Naive thymus-derived CD4-positive, alpha-beta T cell (primary cell): ENCODE data around the gene ASB7. TPM values are rescaled to one million over a fixed set of nuclear protein-coding genes. Genes with fewer than 3 reads are reported as not detected.
"Not testable (repeated sequence)": the region's sequence is repeated elsewhere in the genome, so short reads cannot be mapped to it uniquely, and the experiment has no call there.

Experiments
- ATAC-seq: fragments of 150-1000 bp; cut with Tn5 transposase; 2 replicates; pipeline ENCODE4 v1.10.0; 2021; ENCODE audit warnings: mild to moderate bottlenecking, moderate library complexity
- CTCF ChIA-PET: fragments of 350-600 bp; sonication (Branson Sonifier 250); formaldehyde crosslinking; loops from one replicate; lab custom pipeline; 2021; ENCODE audit warnings: antibody characterized with exemption; lab: Charles Lee
- POLR2A ChIA-PET: fragments of 350-600 bp; sonication (Branson Sonifier 250); formaldehyde crosslinking; loops from one replicate; lab custom pipeline; 2021; ENCODE audit warnings: antibody characterized with exemption, inconsistent platforms; lab: Charles Lee
- DNase-seq, 9 donors: peaks; one replicate each; pipeline versions ENCODE4 v3.0.0 to v3.0.0-alpha.2; 2020 to 2022; ENCODE audit warnings: mixed read lengths in 1 of 9
- H3K27ac ChIP-seq: one replicate; pipeline ENCODE4 v1.7.0; 2013; ENCODE audit warnings: mild to moderate bottlenecking, low read depth, low read length, moderate library complexity
- H3K27me3 ChIP-seq, 2 donors: one replicate each; pipeline ENCODE4 v1.7.0; 2013; ENCODE audit warnings: low read length in 2 of 2, mild to moderate bottlenecking in 2 of 2, moderate library complexity in 2 of 2; ENCODE audit not compliant: control insufficient read depth in 2 of 2, insufficient read depth in 2 of 2
- H3K36me3 ChIP-seq, 3 experiments: 1 replicate in 2 of 3; 2 replicates in 1 of 3; pipeline ENCODE4 v1.7.0; 2013; ENCODE audit warnings: low read length in 3 of 3, mild to moderate bottlenecking in 3 of 3, moderate library complexity in 1 of 3; ENCODE audit not compliant: insufficient read depth in 3 of 3, control insufficient read depth in 2 of 3
- H3K4me1 ChIP-seq, 2 donors: one replicate each; pipeline ENCODE4 v1.7.0; 2013; ENCODE audit warnings: low read length in 2 of 2, mild to moderate bottlenecking in 2 of 2, moderate library complexity in 1 of 2; ENCODE audit not compliant: control insufficient read depth in 2 of 2, insufficient read depth in 2 of 2
- H3K4me3 ChIP-seq: 2 replicates; pipeline ENCODE4 v1.7.0; 2013; ENCODE audit warnings: mild to moderate bottlenecking, low read length
- H3K9me3 ChIP-seq, 3 experiments: 1 replicate in 2 of 3; 2 replicates in 1 of 3; pipeline ENCODE4 v1.7.0; 2013; ENCODE audit warnings: low read length in 3 of 3; ENCODE audit not compliant: control insufficient read depth in 2 of 3
- H3K27ac Mint-ChIP-seq, 9 donors: one replicate each; pipeline ENCODE4 v1.8.0; 2020 to 2022; ENCODE audit warnings: mixed read lengths in 9 of 9, mild to moderate bottlenecking in 8 of 9, moderate library complexity in 5 of 9, inconsistent platforms in 2 of 9
- H3K27me3 Mint-ChIP-seq, 5 donors: one replicate each; pipeline ENCODE4 v1.8.0; 2021 to 2022; ENCODE audit warnings: mixed read lengths in 5 of 5, mild to moderate bottlenecking in 1 of 5
- H3K36me3 Mint-ChIP-seq, 5 donors: one replicate each; pipeline ENCODE4 v1.8.0; 2020 to 2022; ENCODE audit warnings: mixed read lengths in 5 of 5, mild to moderate bottlenecking in 3 of 5, inconsistent platforms in 1 of 5
- H3K4me1 Mint-ChIP-seq, 7 donors: one replicate each; pipeline ENCODE4 v1.8.0; 2020 to 2022; ENCODE audit warnings: mixed read lengths in 7 of 7, mild to moderate bottlenecking in 3 of 7, inconsistent platforms in 1 of 7
- H3K4me3 Mint-ChIP-seq, 10 donors: one replicate each; pipeline ENCODE4 v1.8.0; 2020 to 2022; ENCODE audit warnings: mild to moderate bottlenecking in 10 of 10, mixed read lengths in 10 of 10, moderate library complexity in 6 of 10, inconsistent platforms in 2 of 10
- H3K9me3 Mint-ChIP-seq, 11 donors: one replicate each; pipeline ENCODE4 v1.8.0; 2020 to 2022; ENCODE audit warnings: mixed read lengths in 11 of 11, mild to moderate bottlenecking in 4 of 11, inconsistent platforms in 1 of 11, moderate library complexity in 1 of 11
- intact Hi-C, 2 donors: fragments of 100-400 bp; cut with micrococcal nuclease; formaldehyde crosslinking; loops; one replicate each; pipeline ENCODE4 v1.15.1; 2023
- polyA plus RNA-seq, 2 donors: library from polyadenylated mRNA; unstranded; fragments of 300-500 nt; fragmentation: Illumina TruSeq; gene quantifications; one replicate each; pipeline ENCODE4 v1.2.3, GENCODE V29; 2021
- total RNA-seq, 6 experiments: library from RNA in 5 of 6; stranded (reverse) in 5 of 6; gene quantifications; 1 replicate in 5 of 6; 2 replicates in 1 of 6; pipeline ENCODE4 v1.2.3 and lab custom pipeline; 2021 to 2026

Gene ASB7
- total and polyA plus RNA-seq, 7 experiments from 2014 or later, result 11.8 to 27.2 (median 17.6) TPM

DNA sequence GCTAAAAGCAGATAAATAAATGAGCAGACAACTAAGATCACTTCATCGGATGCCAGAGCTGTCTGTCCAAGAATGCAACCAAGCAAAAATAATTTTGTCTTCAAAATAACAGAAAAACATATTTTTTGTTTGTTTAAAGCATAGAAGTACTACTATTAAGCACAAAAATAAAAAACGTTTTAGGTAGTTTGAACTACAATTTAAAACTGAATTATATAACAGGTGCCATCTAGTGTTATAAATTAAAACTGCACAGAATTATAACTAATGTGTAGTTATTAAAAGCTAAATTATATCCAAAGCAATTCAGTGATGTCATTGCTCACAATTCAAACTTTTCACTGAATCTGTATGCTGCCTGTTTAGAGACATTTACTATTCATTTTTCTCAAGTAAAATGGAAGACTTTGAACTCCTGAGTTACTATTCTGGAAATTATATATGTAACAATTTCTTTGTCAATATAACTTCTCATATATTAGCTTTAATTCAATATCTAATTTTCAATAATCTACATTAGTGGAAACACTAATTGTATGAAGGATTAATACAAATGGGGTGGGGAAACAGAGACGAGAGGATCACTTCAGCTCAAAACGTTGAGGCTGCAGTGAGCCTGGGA is 29.9 kb upstream of the ASB7 start:
- Mint-ChIP-seq H3K27me3 (no peaks in the 10 kb centered on the region), H3K4me1 (peaks cover 22 to 83% (median 70%) of the 10 kb centered on the region in 7 donors), H3K4me3 (peak overlapping the region; percentile 34 to 86 (median 80)), H3K9me3 (no peaks in the 10 kb centered on the region), H3K36me3 (peaks cover 9 to 62% (median 39%) of the 10 kb centered on the region in 5 donors), H3K27ac (peak overlapping the region; percentile 84 to 99 (median 94))
- H3K4me1 ChIP-seq, result peaks cover 0 to 36% of the 10 kb centered on the region in 2 donors
- peaks cover 0 to 26% (median 18%) of the 10 kb centered on the region in 3 experiments for H3K36me3 ChIP-seq
- H3K4me3 ChIP-seq, result peak overlapping the region; percentile 5
- POLR2A ChIA-PET, result interaction anchor here (0.7 to 3.5 kb wide), 8 partner anchors 12 to 227 kb away, joined by 3 to 35 read pairs (median 6); partner anchors contain the start of genes ASB7 and LINS1
- peak; percentile 67 for ATAC-seq
- peak overlapping the region; percentile 65 for H3K27ac ChIP-seq
- no peaks in the 10 kb centered on the region for H3K9me3 ChIP-seq
- intact Hi-C loops, result loop anchor here (1.0 to 2.0 kb wide), 6 partner anchors 24 to 230 kb away; partner anchors contain the start of genes ASB7 (in 1 of the 2) and LINS1 (in 1 of the 2)
- peak in 6 of 9 donors; percentile 22 to 52 (median 47) for DNase-seq
- H3K27me3 ChIP-seq, result no peaks in the 10 kb centered on the region
- CTCF ChIA-PET, result interaction anchor here (0.6 to 6.2 kb wide), 15 partner anchors 16 to 242 kb away, joined by 3 to 135 read pairs (median 6); partner anchors contain the start of gene ADAMTS17

DNA sequence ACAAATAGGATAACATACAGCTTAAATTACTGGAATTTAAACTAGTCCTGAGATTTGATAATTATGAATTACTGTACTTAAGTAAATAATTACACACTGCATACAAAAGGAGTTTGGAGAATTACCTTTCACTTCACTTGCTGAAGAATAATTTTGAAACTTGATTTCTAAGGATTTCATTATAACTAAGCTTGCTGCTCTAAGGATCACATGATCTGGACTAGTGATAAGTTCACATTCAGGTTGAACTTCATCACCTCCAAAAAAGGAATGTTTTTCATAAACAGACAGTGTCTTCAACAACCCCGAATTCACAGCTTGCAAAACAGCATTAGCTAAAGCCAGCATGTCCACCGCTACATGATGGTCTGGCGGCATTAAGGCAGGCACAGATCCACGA is 28.9 kb upstream of the ASB7 start:
- DNase-seq (no peak), ATAC-seq (no peak)
- Histone ChIP-seq H3K27me3 (no peaks in the 10 kb centered on the region), H3K27ac (peak overlapping the region; percentile 65), H3K36me3 (peaks cover 0 to 21% (median 18%) of the 10 kb centered on the region in 3 experiments), H3K9me3 (no peaks in the 10 kb centered on the region), H3K4me1 (peaks cover 0 to 36% of the 10 kb centered on the region in 2 donors), H3K4me3 (no peak overlapping the region)
- POLR2A ChIA-PET, result interaction anchor here (0.6 to 3.5 kb wide), 5 partner anchors 12 to 719 kb away, joined by 3 to 35 read pairs (median 5); no protein-coding TSS in a partner anchor
- peaks cover 9 to 69% (median 39%) of the 10 kb centered on the region in 5 donors for H3K36me3 Mint-ChIP-seq
- intact Hi-C loops, result loop anchor here in 1 of 2 donors (2.0 kb wide), 1 partner anchor 23 kb away; no protein-coding TSS in a partner anchor
- H3K27me3 Mint-ChIP-seq, result no peaks in the 10 kb centered on the region
- CTCF ChIA-PET, result interaction anchor here (0.6 to 6.2 kb wide), 11 partner anchors 17 to 600 kb away, joined by 3 to 135 read pairs (median 5); partner anchors contain the start of gene ADAMTS17
- H3K9me3 Mint-ChIP-seq, result no peaks in the 10 kb centered on the region
- peaks cover 22 to 86% (median 72%) of the 10 kb centered on the region in 7 donors for H3K4me1 Mint-ChIP-seq
- peak overlapping the region in 2 of 10 donors; percentile 2 to 16 for H3K4me3 Mint-ChIP-seq
- peak overlapping the region; percentile 52 to 99 (median 86) for H3K27ac Mint-ChIP-seq

DNA sequence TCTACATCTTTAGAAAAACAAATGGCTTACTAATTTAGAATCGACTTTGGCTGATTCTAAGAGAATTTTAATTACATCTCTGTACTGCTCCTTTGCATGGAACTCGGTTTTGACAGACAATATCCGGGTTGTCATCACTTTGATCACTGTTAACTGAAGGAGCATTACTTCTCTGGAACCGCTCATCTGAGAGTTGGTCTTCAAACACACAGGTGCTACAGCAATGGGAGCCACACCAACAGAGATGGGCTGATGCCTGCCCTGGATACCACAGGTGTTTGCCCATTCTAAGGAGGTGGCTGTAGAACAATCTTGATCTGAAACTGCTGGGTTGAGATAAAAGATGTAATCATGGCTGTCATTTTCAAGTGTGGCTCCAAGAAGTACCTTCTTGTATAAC is 22.0 kb upstream of the ASB7 start:
- ChIA-PET CTCF (interaction anchor here (0.6 kb wide), 1 partner anchor 231 kb away, joined by 3 read pairs; no protein-coding TSS in a partner anchor), POLR2A (no interaction called here)
- Mint-ChIP-seq H3K4me1 (peaks cover 18 to 81% (median 71%) of the 10 kb centered on the region in 7 donors), H3K27ac (peak overlapping the region; percentile 73 to 95 (median 88)), H3K36me3 (peaks cover 13 to 83% (median 52%) of the 10 kb centered on the region in 5 donors), H3K9me3 (peaks cover 0 to 17% (median 0%) of the 10 kb centered on the region in 11 donors), H3K27me3 (no peaks in the 10 kb centered on the region), H3K4me3 (peak overlapping the region in 8 of 10 donors; percentile 46 to 76 (median 60))
- no peaks in the 10 kb centered on the region for H3K36me3 ChIP-seq
- peaks cover 0 to 6% of the 10 kb centered on the region in 2 donors for H3K4me1 ChIP-seq
- intact Hi-C loops, result loop anchor here (1.0 to 10.0 kb wide), 3 partner anchors 16 to 766 kb away; no protein-coding TSS in a partner anchor
- DNase-seq (peak in 2 of 9 donors; percentile 13 to 30), ATAC-seq (peak; percentile 51)
- H3K9me3 ChIP-seq, result no peaks in the 10 kb centered on the region
- no peak overlapping the region for H3K4me3 ChIP-seq
- H3K27ac ChIP-seq, result peak overlapping the region; percentile 52
- H3K27me3 ChIP-seq, result no peaks in the 10 kb centered on the region

DNA sequence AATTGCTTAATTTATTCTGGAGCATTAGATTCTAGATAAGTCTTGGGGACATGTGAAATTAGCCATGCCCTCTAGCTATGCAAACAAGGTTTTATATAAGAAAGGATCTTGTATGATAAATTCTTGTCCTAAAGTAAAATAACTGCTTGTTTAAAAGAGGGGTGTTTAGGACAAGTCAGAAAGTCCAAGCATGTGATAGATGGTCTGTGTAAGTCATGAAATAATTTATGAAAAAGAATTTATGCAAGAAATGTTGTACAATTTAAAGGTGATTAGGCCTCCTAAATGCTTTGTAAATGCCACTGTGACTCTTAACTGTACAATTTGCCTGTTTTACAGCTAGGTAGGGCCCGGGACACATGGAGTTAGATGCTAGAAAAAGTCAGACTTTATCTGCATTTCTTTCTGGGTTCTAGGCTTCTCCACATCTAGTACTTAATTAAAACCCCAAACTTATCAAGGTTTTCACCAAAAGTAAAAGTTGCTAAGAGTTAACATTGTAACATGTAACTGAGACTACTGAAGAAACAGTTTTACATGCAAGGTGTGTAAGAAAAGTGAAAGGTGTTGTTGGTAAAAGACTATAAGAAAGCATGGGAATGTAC is 13.6 kb upstream of the ASB7 start:
- Mint-ChIP-seq H3K9me3 (peaks cover 0 to 35% (median 4%) of the 10 kb centered on the region in 11 donors), H3K36me3 (peaks cover 3 to 84% (median 55%) of the 10 kb centered on the region in 5 donors), H3K27me3 (no peaks in the 10 kb centered on the region), H3K27ac (peak overlapping the region in 1 of 9 donors; percentile 26), H3K4me3 (no peak overlapping the region), H3K4me1 (peaks cover 25 to 81% (median 49%) of the 10 kb centered on the region in 7 donors)
- Histone ChIP-seq H3K36me3 (peaks cover 0 to 6% (median 0%) of the 10 kb centered on the region in 3 experiments), H3K4me1 (peaks cover 4 to 28% of the 10 kb centered on the region in 2 donors), H3K9me3 (peaks cover 0 to 10% (median 6%) of the 10 kb centered on the region in 3 experiments), H3K4me3 (no peak overlapping the region), H3K27ac (no peak overlapping the region), H3K27me3 (no peaks in the 10 kb centered on the region)
- intact Hi-C loops, result loop anchor here in 1 of 2 donors (10.0 kb wide), 1 partner anchor 774 kb away; no protein-coding TSS in a partner anchor
- DNase-seq, result no peak
- ChIA-PET POLR2A (interaction anchor here (0.8 kb wide), 3 partner anchors 9 to 25 kb away, joined by 3 read pairs; partner anchors contain the start of genes ASB7 and LINS1), CTCF (interaction anchor here (0.7 to 2.6 kb wide), 4 partner anchors 16 to 250 kb away, joined by 3 to 8 read pairs (median 4); no protein-coding TSS in a partner anchor)
- no peak for ATAC-seq

DNA sequence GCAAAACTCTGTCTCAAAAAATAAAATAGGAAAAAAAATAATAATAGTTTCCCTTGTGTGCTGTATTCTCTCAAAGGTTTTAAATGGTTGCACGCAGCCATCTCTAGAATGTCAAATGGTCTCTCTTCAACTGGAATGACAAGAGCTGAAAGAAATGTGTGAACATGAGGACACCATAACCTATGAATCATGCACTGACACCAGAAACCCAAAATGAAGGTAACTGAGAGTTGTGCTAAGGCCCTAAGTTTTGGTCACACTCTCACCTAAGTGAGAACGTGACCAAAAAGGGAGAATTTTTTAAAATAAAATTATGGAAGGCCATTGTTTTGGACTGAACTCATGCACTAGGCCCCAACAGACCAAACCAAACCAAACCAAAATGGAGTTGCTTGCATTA is 11.2 kb upstream of the ASB7 start:
- H3K4me3 ChIP-seq, DNase-seq, ATAC-seq, H3K36me3 ChIP-seq, H3K27me3 Mint-ChIP-seq, H3K27me3 ChIP-seq, H3K27ac ChIP-seq, intact Hi-C loops, H3K4me3 Mint-ChIP-seq: not testable (repeated sequence)
- POLR2A ChIA-PET, result interaction anchor here (2.2 kb wide), 1 partner anchor 241 kb away, joined by 7 read pairs; no protein-coding TSS in a partner anchor
- peak overlapping the region in 1 of 9 donors; percentile 74 for H3K27ac Mint-ChIP-seq
- peaks cover 1 to 77% (median 36%) of the 10 kb centered on the region in 5 donors for H3K36me3 Mint-ChIP-seq
- peaks cover 0 to 35% (median 4%) of the 10 kb centered on the region in 11 donors for H3K9me3 Mint-ChIP-seq
- peaks cover 21 to 45% of the 10 kb centered on the region in 2 donors for H3K4me1 ChIP-seq
- peaks cover 13 to 82% (median 44%) of the 10 kb centered on the region in 7 donors for H3K4me1 Mint-ChIP-seq
- H3K9me3 ChIP-seq, result peaks cover 0 to 10% (median 6%) of the 10 kb centered on the region in 3 experiments
- CTCF ChIA-PET, result interaction anchor here (1.7 to 2.6 kb wide), 2 partner anchors 18 to 241 kb away, joined by 7 to 8 read pairs; no protein-coding TSS in a partner anchor
